HG03045 (cell line): ENCODE results near the gene PSMF1.
"Not testable (repeated sequence)": the region's sequence is repeated elsewhere in the genome, so short reads cannot be mapped to it uniquely, and the experiment has no call there.

Experiments used
- ATAC-seq: cut with Tn5 transposase; IDR thresholded peaks from one replicate; pipeline ENCODE4 v1.9.1; 2021; ENCODE audit warnings: mild to moderate bottlenecking, moderate library complexity; ENCODE audit not compliant: unreplicated experiment

The PSMF1 gene

GRCh38 chr20:1122388-1123315 is 4.2 kb downstream of the PSMF1 start:
- no peak for ATAC-seq

- ATAC-seq = no peak
Observed at GRCh38 chr20:1123666-1124065, 5.3 kb downstream of the PSMF1 start.

- ATAC-seq = no peak
Observed at GRCh38 chr20:1124421-1124820, 6.0 kb downstream of the PSMF1 start.

GRCh38 chr20:1125277-1125676 is 6.9 kb downstream of the PSMF1 start:
- ATAC-seq = no peak

GRCh38 chr20:1127840-1128239 is 9.4 kb downstream of the PSMF1 start:
- no peak for ATAC-seq

GRCh38 chr20:1130058-1130694 is 11.8 kb downstream of the PSMF1 start:
- ATAC-seq = no peak

GRCh38 chr20:1130847-1131246 is 12.4 kb downstream of the PSMF1 start:
- no peak for ATAC-seq

GRCh38 chr20:1131354-1131753 is 13.0 kb downstream of the PSMF1 start:
- no peak for ATAC-seq

- ATAC-seq = no peak
Observed at GRCh38 chr20:1134355-1134754, 16.0 kb downstream of the PSMF1 start.

GRCh38 chr20:1134836-1135235 is 16.4 kb downstream of the PSMF1 start:
- ATAC-seq = no peak

- ATAC-seq = no peak
Observed at GRCh38 chr20:1137236-1137635, 18.8 kb downstream of the PSMF1 start.

- no peak for ATAC-seq
Observed at GRCh38 chr20:1144401-1145172, 26.2 kb downstream of the PSMF1 start.

GRCh38 chr20:1146957-1147356 is 28.6 kb downstream of the PSMF1 start:
- ATAC-seq = no peak

- not testable (repeated sequence) for ATAC-seq
Observed at GRCh38 chr20:1149812-1150211, 31.4 kb downstream of the PSMF1 start.

GRCh38 chr20:1150218-1150617 is 31.8 kb downstream of the PSMF1 start:
- ATAC-seq = no peak

- no peak for ATAC-seq
Observed at GRCh38 chr20:1150968-1151367, 32.6 kb downstream of the PSMF1 start.

- ATAC-seq = no peak
Observed at GRCh38 chr20:1154226-1154625, 35.8 kb downstream of the PSMF1 start.

- ATAC-seq = no peak
Observed at GRCh38 chr20:1154691-1155090, 36.3 kb downstream of the PSMF1 start.

GRCh38 chr20:1155342-1155741 is 36.9 kb downstream of the PSMF1 start:
- no peak for ATAC-seq

- no peak for ATAC-seq
Observed at GRCh38 chr20:1160496-1160895, 42.1 kb downstream of the PSMF1 start.

- ATAC-seq = no peak
Observed at GRCh38 chr20:1160991-1161390, 42.6 kb downstream of the PSMF1 start.
